Loucy (cell line): ENCODE data around the gene SHISAL1.

ENCODE experiments used
- H2AFZ ChIP-seq: fragments of 200-600 bp; sonication (generic); 2 replicates; pipeline ENCODE4 v1.6.0; 2016; ENCODE audit warnings: antibody characterized with exemption, mild to moderate bottlenecking, low read length, moderate library complexity
- H3F3A ChIP-seq: fragments of 200-600 bp; 2 replicates; pipeline ENCODE4 v1.6.0; 2016; ENCODE audit warnings: antibody characterized with exemption, low read depth, mild to moderate bottlenecking
- H3K27me3 ChIP-seq: fragments of 200-600 bp; sonication (generic); 2 replicates; pipeline ENCODE4 v1.6.1; 2014; ENCODE audit warnings: low read length, mild to moderate bottlenecking; ENCODE audit not compliant: insufficient read depth, poor library complexity, severe bottlenecking
- H3K36me3 ChIP-seq: fragments of 200-600 bp; sonication (generic); 2 replicates; pipeline ENCODE4 v1.6.1; 2016; ENCODE audit warnings: low read length; ENCODE audit not compliant: insufficient read depth
- H3K4me1 ChIP-seq: fragments of 200-600 bp; sonication (generic); 2 replicates; pipeline ENCODE4 v1.5.1; 2014; ENCODE audit warnings: low read length, mild to moderate bottlenecking; ENCODE audit not compliant: insufficient read depth, poor library complexity, severe bottlenecking
- H3K4me2 ChIP-seq: fragments of 200-600 bp; sonication (generic); 2 replicates; pipeline ENCODE4 v1.6.0; 2014; ENCODE audit warnings: antibody characterized with exemption, low read length, low read depth, mild to moderate bottlenecking; ENCODE audit not compliant: poor library complexity, severe bottlenecking
- H3K4me3 ChIP-seq: fragments of 200-600 bp; sonication (generic); 2 replicates; pipeline ENCODE4 v1.5.1; 2014; ENCODE audit warnings: low read length, mild to moderate bottlenecking, mixed read lengths; ENCODE audit not compliant: poor library complexity, severe bottlenecking
- H3K79me2 ChIP-seq: fragments of 200-600 bp; sonication (generic); 2 replicates; pipeline ENCODE4 v1.6.1; 2014; ENCODE audit warnings: low read length; ENCODE audit not compliant: insufficient read depth
- H3K9ac ChIP-seq: fragments of 200-600 bp; sonication (generic); 2 replicates; pipeline ENCODE4 v1.6.0; 2014; ENCODE audit warnings: mild to moderate bottlenecking, low read depth, low read length, moderate library complexity; ENCODE audit not compliant: poor library complexity, severe bottlenecking
- H3K9me2 ChIP-seq: fragments of 200-600 bp; sonication (generic); replicated peaks from 2 replicates; pipeline ENCODE4 v1.6.1; 2016; ENCODE audit warnings: low read depth, low read length, mixed read lengths
- H3K9me3 ChIP-seq: fragments of 200-600 bp; sonication (generic); 2 replicates; pipeline ENCODE4 v1.6.1; 2014; ENCODE audit warnings: mild to moderate bottlenecking, antibody characterized with exemption, low read length, low read depth; ENCODE audit not compliant: insufficient read depth
- H4K20me1 ChIP-seq: fragments of 200-600 bp; sonication (generic); 2 replicates; pipeline ENCODE4 v1.6.0; 2014; ENCODE audit warnings: antibody characterized with exemption, low read length, mild to moderate bottlenecking; ENCODE audit not compliant: insufficient read depth, poor library complexity, severe bottlenecking
- CTCF ChIP-seq: fragments of 200-600 bp; sonication (generic); conservative IDR thresholded peaks from 2 replicates; pipeline ENCODE4 v1.5.1; 2014; ENCODE audit warnings: mild to moderate bottlenecking, antibody characterized with exemption, low read length
- EZH2phosphoT487 ChIP-seq: fragments of 200-600 bp; IDR thresholded peaks from 2 replicates; pipeline ENCODE4 v1.6.1; 2018; ENCODE audit warnings: antibody characterized with exemption, mild to moderate bottlenecking, moderate library complexity, borderline replicate concordance

Gene SHISAL1

GRCh38 chr22:44357966-44358465, 45.3 kb upstream of the SHISAL1 start:
- TF ChIP-seq CTCF: no peak
- TF ChIP-seq EZH2phosphoT487: no peak
- H3F3A ChIP-seq: no peaks in the 10 kb centered on the region
- no peaks in the 10 kb centered on the region for H3K79me2 ChIP-seq
- peak overlapping the region; percentile 24 for H3K9ac ChIP-seq
- H3K27me3 ChIP-seq: no peaks in the 10 kb centered on the region
- no peak overlapping the region for H3K4me3 ChIP-seq
- H3K36me3 ChIP-seq: no peaks in the 10 kb centered on the region
- H4K20me1 ChIP-seq: no peaks in the 10 kb centered on the region
- no peaks in the 10 kb centered on the region for H3K9me2 ChIP-seq
- H3K9me3 ChIP-seq: no peaks in the 10 kb centered on the region
- H3K4me1 ChIP-seq: peaks cover 7% of the 10 kb centered on the region
- no peak overlapping the region for H2AFZ ChIP-seq
- H3K4me2 ChIP-seq: no peak overlapping the region

DNA sequence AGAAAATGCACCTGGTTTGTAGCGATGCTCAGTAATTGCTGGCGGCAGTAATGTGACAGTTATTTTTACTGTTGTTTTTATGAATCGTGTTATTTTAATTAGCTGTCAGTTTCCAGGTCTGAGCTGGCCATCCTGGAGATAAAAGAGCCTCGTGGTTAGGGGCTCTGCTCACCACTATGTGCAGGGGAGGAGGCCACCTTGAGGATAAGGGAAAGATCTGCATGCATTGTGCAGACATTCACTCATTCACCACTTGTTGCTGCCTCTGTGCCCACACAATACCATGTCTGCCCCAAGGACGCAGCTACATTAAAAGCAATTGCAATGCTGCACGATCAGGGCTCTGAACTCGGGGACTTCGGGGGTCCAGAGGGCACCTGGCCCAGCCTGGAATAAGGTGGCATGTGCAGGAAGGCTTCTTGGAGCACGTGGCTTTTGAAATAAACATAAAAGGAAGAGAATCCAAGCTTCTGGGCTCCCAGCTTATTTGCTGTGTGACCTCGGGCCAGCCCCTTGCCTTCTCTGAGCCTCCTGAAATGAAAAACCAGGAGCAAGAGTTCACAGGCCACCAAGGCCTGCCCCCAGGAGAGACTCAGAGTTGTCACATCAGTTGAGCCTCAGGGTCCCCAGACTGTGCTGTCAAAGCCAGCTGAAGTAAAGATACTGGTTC, 44.7 kb upstream of the SHISAL1 start:
- Histone ChIP-seq H3K27me3 (no peaks in the 10 kb centered on the region), H3K36me3 (no peaks in the 10 kb centered on the region), H2AFZ (no peak overlapping the region), H3F3A (no peaks in the 10 kb centered on the region), H3K9me3 (no peaks in the 10 kb centered on the region), H4K20me1 (no peaks in the 10 kb centered on the region), H3K79me2 (no peaks in the 10 kb centered on the region), H3K9ac (peak overlapping the region; percentile 24), H3K4me2 (no peak overlapping the region), H3K9me2 (no peaks in the 10 kb centered on the region), H3K4me3 (no peak overlapping the region), H3K4me1 (peaks cover 10% of the 10 kb centered on the region)
- TF ChIP-seq EZH2phosphoT487 (no peak), CTCF (peak; percentile 65)

DNA sequence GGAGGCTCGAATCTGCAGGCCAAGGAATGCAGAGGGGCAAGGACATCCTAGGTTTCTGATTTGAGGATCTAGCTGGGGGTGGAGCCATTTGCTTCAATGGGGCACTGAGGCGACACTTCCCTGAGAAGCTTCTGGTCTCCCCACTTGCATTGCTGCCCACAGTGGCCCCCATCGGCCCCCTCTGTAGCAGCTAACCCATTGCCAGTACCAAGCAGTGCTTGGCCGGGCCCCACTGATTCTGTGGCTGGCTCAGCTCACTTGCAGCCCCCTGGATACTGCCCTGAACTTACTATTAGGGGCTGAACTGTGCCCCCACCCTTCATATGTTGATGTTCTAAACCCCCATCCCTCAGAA, 42.9 kb upstream of the SHISAL1 start:
- H4K20me1 ChIP-seq: no peaks in the 10 kb centered on the region
- H3K4me3 ChIP-seq: no peak overlapping the region
- no peaks in the 10 kb centered on the region for H3K9me3 ChIP-seq
- H3K27me3 ChIP-seq: no peaks in the 10 kb centered on the region
- no peak overlapping the region for H3K4me2 ChIP-seq
- peaks cover 10% of the 10 kb centered on the region for H3K4me1 ChIP-seq
- H3K36me3 ChIP-seq: no peaks in the 10 kb centered on the region
- H3F3A ChIP-seq: no peaks in the 10 kb centered on the region
- no peak overlapping the region for H2AFZ ChIP-seq
- no peaks in the 10 kb centered on the region for H3K79me2 ChIP-seq
- TF ChIP-seq EZH2phosphoT487 (no peak), CTCF (no peak)
- no peak overlapping the region for H3K9ac ChIP-seq
- H3K9me2 ChIP-seq: no peaks in the 10 kb centered on the region
